ENCODE results near the gene KIF6.

GRCh38 chr6:39303425-39304153, 421.6 kb downstream of the KIF6 start:
- TF ChIP-seq CTCF (IDR thresholded peaks at IDR 0.05 in 2 of 3, conservative IDR thresholded peaks at IDR 0.05 in 1 of 3; ENCODE audit: borderline replicate concordance in 1 of 3, insufficient read depth in 1 of 3, low read depth in 2 of 3, low read length in 2 of 3) (0 out of 6 replicates have a peak, but pooled peaks of 1 of the 3 experiments have one; percentile 1), MAX (IDR thresholded peaks at IDR 0.05) (no peak), ZNF274 (IDR thresholded peaks at IDR 0.05; ENCODE audit: low read depth, low read length) (no peak), EZH2phosphoT487 (IDR thresholded peaks at IDR 0.05; ENCODE audit: borderline replicate concordance) (no peak), POLR2A (IDR thresholded peaks at IDR 0.05; ENCODE audit: borderline replicate concordance, extremely low read depth, insufficient read depth, insufficient read length) (no peak), EZH2 (IDR thresholded peaks at IDR 0.05) (no peak), SP1 (IDR thresholded peaks at IDR 0.05; ENCODE audit: low read depth) (no peak), ATF3 (IDR thresholded peaks at IDR 0.05) (no peak), ZFX (IDR thresholded peaks at IDR 0.05) (no peak), TCF7L2 (IDR thresholded peaks at IDR 0.05; ENCODE audit: borderline replicate concordance, extremely low read depth, insufficient read depth, insufficient read length) (no peak), RAD21 (IDR thresholded peaks at IDR 0.05; ENCODE audit: low read depth) (no peak), POLR2AphosphoS5 (IDR thresholded peaks at IDR 0.05; ENCODE audit: low read depth, low read length) (no peak), REST (IDR thresholded peaks at IDR 0.05; ENCODE audit: low read depth) (no peak)
